ENCODE results near the gene TBC1D22A.

- TF ChIP-seq CTCF (IDR thresholded peaks at IDR 0.05), result no peak
- TF ChIP-seq EP300 (IDR thresholded peaks at IDR 0.05; ENCODE audit: low read depth), result no peak
- no peak for TF ChIP-seq POLR2A (IDR thresholded peaks at IDR 0.05)
Observed at GRCh38 chr22:47000256-47000655, 237.8 kb downstream of the TBC1D22A start.

All from transverse colon (tissue), 3 donors.